ENCODE measurements around the gene TLR5.

The TLR5 gene

GRCh38 chr1:223147873-223148272 lies 4.8 kb upstream of the TLR5 start:
- no peak for DNase-seq

- DNase-seq = no peak
Measured at GRCh38 chr1:223147409-223147808, 4.4 kb upstream of the TLR5 start.

GRCh38 chr1:223146745-223147144 lies 3.7 kb upstream of the TLR5 start:
- DNase-seq = no peak

GRCh38 chr1:223144914-223145313 lies 1.9 kb upstream of the TLR5 start:
- DNase-seq = no peak

- DNase-seq = no peak
Measured at GRCh38 chr1:223144431-223144830, 1.4 kb upstream of the TLR5 start.

- no peak for DNase-seq
Measured at GRCh38 chr1:223143537-223144248, 645 bp upstream of the TLR5 start.

- no peak for DNase-seq
Measured at GRCh38 chr1:223142269-223142668, 779 bp downstream of the TLR5 start.

GRCh38 chr1:223140611-223141405 lies 2.2 kb downstream of the TLR5 start:
- DNase-seq = peak; percentile 82

GRCh38 chr1:223137455-223138085 lies 5.5 kb downstream of the TLR5 start:
- DNase-seq = no peak

GRCh38 chr1:223136086-223136485 lies 7.0 kb downstream of the TLR5 start:
- no peak for DNase-seq

- no peak for DNase-seq
Measured at GRCh38 chr1:223135176-223135942, 7.7 kb downstream of the TLR5 start.

- DNase-seq = peak; percentile 93
Measured at GRCh38 chr1:223133824-223134435, 9.1 kb downstream of the TLR5 start.

GRCh38 chr1:223133306-223133823 lies 9.7 kb downstream of the TLR5 start:
- DNase-seq = no peak

GRCh38 chr1:223129229-223129901 lies 13.7 kb downstream of the TLR5 start:
- peak; percentile 86 for DNase-seq

GRCh38 chr1:223126741-223127140 lies 16.3 kb downstream of the TLR5 start:
- no peak for DNase-seq

GRCh38 chr1:223125766-223126165 lies 17.3 kb downstream of the TLR5 start:
- no peak for DNase-seq

- DNase-seq = no peak
Measured at GRCh38 chr1:223123011-223123610, 19.9 kb downstream of the TLR5 start.

GRCh38 chr1:223118418-223118817 lies 24.6 kb downstream of the TLR5 start:
- no peak for DNase-seq

GRCh38 chr1:223116950-223117349 lies 26.1 kb downstream of the TLR5 start:
- no peak for DNase-seq

GRCh38 chr1:223114871-223115270 lies 28.2 kb downstream of the TLR5 start:
- DNase-seq = no peak

- DNase-seq = no peak
Measured at GRCh38 chr1:223110952-223111351, 32.1 kb downstream of the TLR5 start.
